Skeletal muscle tissue (tissue), 4 donors: ENCODE results near the gene SPTBN4. TPM values are rescaled to one million over a fixed set of nuclear protein-coding genes. Genes with fewer than 3 reads are reported as not detected.
A peak's percentile ranks its signal among the peaks of the same experiment; 100 is the strongest.

Experiments used
- H3K27ac ChIP-seq: one replicate; pipeline ENCODE4 v1.7.0; 2013; ENCODE audit warnings: mild to moderate bottlenecking, low read depth, low read length, inconsistent platforms
- H3K27me3 ChIP-seq, 3 donors: one replicate each; pipeline ENCODE4 v1.7.0; 2013; ENCODE audit warnings: low read length in 3 of 3; ENCODE audit not compliant: control insufficient read depth in 3 of 3, insufficient read depth in 3 of 3
- H3K36me3 ChIP-seq, 3 donors: one replicate each; pipeline ENCODE4 v1.7.0; 2013; ENCODE audit warnings: low read length in 3 of 3; ENCODE audit not compliant: control insufficient read depth in 3 of 3, insufficient read depth in 3 of 3
- H3K4me1 ChIP-seq, 3 donors: one replicate each; pipeline ENCODE4 v1.7.0; 2013; ENCODE audit warnings: low read length in 3 of 3, mild to moderate bottlenecking in 3 of 3; ENCODE audit not compliant: control insufficient read depth in 3 of 3, insufficient read depth in 3 of 3
- H3K4me3 ChIP-seq, 3 donors: one replicate each; pipeline ENCODE4 v1.7.0; 2013; ENCODE audit warnings: low read length in 3 of 3
- H3K9ac ChIP-seq, 3 donors: one replicate each; pipeline ENCODE4 v1.7.0; 2013; ENCODE audit warnings: low read length in 3 of 3, mild to moderate bottlenecking in 3 of 3, moderate library complexity in 2 of 3, low read depth in 1 of 3
- H3K9me3 ChIP-seq, 3 donors: one replicate each; pipeline ENCODE4 v1.7.0; 2013; ENCODE audit warnings: low read length in 3 of 3; ENCODE audit not compliant: control insufficient read depth in 3 of 3
- total RNA-seq: library from RNA; depleted of rRNA; stranded (reverse); fragments of >200 nt; gene quantifications from one replicate; pipeline ENCODE4 v1.2.3, GENCODE V29; 2014
- donor health status: Osteomylitis.

The SPTBN4 gene
- total RNA-seq, 1 donor from 2014 or later = 0.52 TPM

- Histone ChIP-seq H3K27me3 (peaks cover 3 to 7% (median 6%) of the 10 kb centered on the region in 3 donors), H3K4me3 (no peak overlapping the region), H3K9me3 (no peaks in the 10 kb centered on the region), H3K36me3 (no peaks in the 10 kb centered on the region), H3K27ac (no peak overlapping the region), H3K4me1 (peaks cover 0 to 3% (median 0%) of the 10 kb centered on the region in 3 donors), H3K9ac (no peak overlapping the region)
Observed at GRCh38 chr19:40523322-40524047, 56.7 kb downstream of the SPTBN4 start.

DNA sequence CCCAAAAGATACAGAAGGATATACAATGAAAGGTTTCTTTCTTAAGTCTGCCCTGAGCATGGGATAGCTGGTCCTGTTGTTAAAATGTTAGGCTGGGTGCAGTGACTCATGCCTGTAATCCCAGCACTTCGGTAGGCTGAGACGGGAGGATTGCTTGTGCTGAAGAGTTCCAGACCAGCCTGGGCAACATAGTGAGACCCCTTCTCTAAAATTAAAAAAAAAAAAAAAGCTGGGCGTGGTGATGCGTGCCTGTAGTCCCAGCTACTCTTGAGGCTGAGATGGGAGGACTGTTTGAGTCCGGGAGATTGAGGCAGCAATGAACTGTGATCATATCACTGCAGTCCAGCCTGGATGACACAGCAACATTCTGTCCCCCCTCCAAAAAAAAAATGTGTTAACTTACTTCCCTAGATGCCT is 57.3 kb downstream of the SPTBN4 start:
- H3K27ac ChIP-seq = no peak overlapping the region
- H3K4me3 ChIP-seq = no peak overlapping the region
- H3K9me3 ChIP-seq = no peaks in the 10 kb centered on the region
- no peak overlapping the region for H3K9ac ChIP-seq
- no peaks in the 10 kb centered on the region for H3K36me3 ChIP-seq
- peaks cover 3 to 7% (median 6%) of the 10 kb centered on the region in 3 donors for H3K27me3 ChIP-seq
- H3K4me1 ChIP-seq = peaks cover 0 to 3% (median 0%) of the 10 kb centered on the region in 3 donors

DNA sequence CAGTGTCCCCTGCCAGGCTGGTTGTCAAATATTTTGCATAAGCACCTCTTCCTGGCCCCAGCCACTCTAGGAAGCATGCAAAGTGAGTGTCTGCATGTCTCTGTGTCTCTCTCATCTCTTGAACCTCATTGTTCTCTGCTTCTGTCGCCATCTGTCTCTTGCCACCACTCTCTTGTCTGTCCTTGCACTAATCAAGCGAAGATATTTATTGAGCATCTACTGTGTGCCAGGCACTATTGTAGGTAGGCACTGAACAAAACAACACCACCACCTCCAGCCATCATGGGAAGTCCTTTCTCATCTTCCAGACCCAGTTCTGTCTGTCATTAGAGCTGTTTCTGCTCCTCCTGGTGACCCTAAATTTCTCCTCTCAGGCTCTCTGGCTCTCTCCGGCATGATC is 57.9 kb downstream of the SPTBN4 start:
- H3K4me3 ChIP-seq = no peak overlapping the region
- H3K4me1 ChIP-seq = peaks cover 4 to 5% (median 4%) of the 10 kb centered on the region in 3 donors
- H3K9me3 ChIP-seq = no peaks in the 10 kb centered on the region
- no peaks in the 10 kb centered on the region for H3K36me3 ChIP-seq
- no peak overlapping the region for H3K27ac ChIP-seq
- no peak overlapping the region for H3K9ac ChIP-seq
- peaks cover 2 to 8% (median 3%) of the 10 kb centered on the region in 3 donors for H3K27me3 ChIP-seq

DNA sequence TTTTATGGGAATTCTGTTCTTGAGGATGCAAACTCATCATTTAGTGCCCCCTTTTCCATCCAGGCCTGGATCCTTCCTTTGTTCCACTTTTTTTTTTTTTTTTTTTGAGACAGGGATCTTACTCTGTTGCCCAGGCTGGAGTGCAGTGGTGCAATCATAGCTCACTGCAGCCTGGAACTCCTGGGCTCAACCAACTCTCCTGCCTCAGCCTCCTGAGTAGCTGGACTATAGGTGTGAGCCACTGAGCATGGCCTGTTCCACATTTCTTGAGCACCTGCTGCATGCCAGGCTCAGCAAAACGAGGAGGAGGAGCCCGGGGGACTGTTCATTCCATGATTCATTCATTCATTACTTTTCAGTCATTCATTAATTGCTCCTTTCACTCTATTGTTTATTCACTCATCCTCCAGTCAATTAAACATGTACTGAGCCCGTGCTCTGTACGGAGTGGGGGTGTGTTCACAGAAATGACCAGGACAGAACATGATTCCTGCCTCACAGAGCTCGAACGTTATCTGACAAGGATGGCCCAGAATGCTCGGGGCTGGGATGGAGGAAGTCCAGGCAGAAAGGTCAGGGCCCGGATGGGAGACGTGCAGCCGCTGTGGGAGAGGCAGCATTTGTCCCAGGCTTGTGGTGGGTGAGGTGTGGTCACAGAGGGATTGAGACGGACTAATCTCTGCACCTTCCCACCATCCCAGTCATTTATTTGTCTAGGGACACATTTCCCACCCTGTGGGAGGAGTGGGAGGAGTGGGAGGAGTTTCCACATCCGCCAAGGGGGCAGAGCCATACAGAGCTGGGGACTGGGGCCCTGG is 58.6 kb downstream of the SPTBN4 start:
- Histone ChIP-seq H3K27ac (no peak overlapping the region), H3K4me1 (peaks cover 5 to 6% (median 5%) of the 10 kb centered on the region in 3 donors), H3K36me3 (no peaks in the 10 kb centered on the region), H3K9ac (no peak overlapping the region), H3K4me3 (no peak overlapping the region), H3K27me3 (peaks cover 0 to 10% (median 4%) of the 10 kb centered on the region in 3 donors), H3K9me3 (no peaks in the 10 kb centered on the region)

DNA sequence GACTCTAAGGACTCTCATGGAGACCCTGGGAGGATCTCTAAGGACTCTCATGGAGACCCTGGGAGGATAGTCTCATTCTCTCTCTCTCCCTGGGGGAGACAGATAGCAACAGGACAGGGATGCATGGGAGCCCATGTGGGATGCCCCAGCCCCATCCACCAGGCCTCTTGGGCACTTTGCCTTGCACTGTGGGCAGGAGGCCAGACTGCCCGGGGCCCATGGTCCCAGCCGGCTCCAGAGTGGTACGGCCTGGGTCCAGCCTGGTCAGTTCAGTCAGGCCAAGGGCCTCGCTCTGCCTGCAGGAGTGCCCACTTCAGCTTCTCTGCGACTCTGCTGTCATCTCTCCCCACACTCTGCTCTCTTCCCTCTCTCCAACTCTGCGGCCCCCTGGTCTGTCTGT is 61.3 kb downstream of the SPTBN4 start:
- H3K9me3 ChIP-seq = no peaks in the 10 kb centered on the region
- no peak overlapping the region for H3K27ac ChIP-seq
- H3K9ac ChIP-seq = no peak overlapping the region
- no peak overlapping the region for H3K4me3 ChIP-seq
- H3K4me1 ChIP-seq = peaks cover 5 to 6% (median 5%) of the 10 kb centered on the region in 3 donors
- H3K27me3 ChIP-seq = peaks cover 0 to 9% (median 4%) of the 10 kb centered on the region in 3 donors
- no peaks in the 10 kb centered on the region for H3K36me3 ChIP-seq

- Histone ChIP-seq H3K9ac (no peak overlapping the region), H3K9me3 (no peaks in the 10 kb centered on the region), H3K4me3 (peak overlapping the region in 2 of 3 donors; percentile 56 to 67), H3K4me1 (peaks cover 5 to 6% (median 5%) of the 10 kb centered on the region in 3 donors), H3K27me3 (peaks cover 0 to 9% (median 4%) of the 10 kb centered on the region in 3 donors), H3K36me3 (no peaks in the 10 kb centered on the region), H3K27ac (no peak overlapping the region)
Observed at GRCh38 chr19:40528533-40529092, 61.8 kb downstream of the SPTBN4 start.

GRCh38 chr19:40529093-40529954 is 62.5 kb downstream of the SPTBN4 start:
- Histone ChIP-seq H3K4me1 (peaks cover 5 to 6% (median 5%) of the 10 kb centered on the region in 3 donors), H3K27ac (no peak overlapping the region), H3K9me3 (no peaks in the 10 kb centered on the region), H3K4me3 (peak overlapping the region; percentile 56 to 67 (median 56)), H3K9ac (peak overlapping the region in 1 of 3 donors; percentile 64), H3K36me3 (peaks cover 0 to 3% (median 2%) of the 10 kb centered on the region in 3 donors), H3K27me3 (peaks cover 0 to 9% (median 4%) of the 10 kb centered on the region in 3 donors)

DNA sequence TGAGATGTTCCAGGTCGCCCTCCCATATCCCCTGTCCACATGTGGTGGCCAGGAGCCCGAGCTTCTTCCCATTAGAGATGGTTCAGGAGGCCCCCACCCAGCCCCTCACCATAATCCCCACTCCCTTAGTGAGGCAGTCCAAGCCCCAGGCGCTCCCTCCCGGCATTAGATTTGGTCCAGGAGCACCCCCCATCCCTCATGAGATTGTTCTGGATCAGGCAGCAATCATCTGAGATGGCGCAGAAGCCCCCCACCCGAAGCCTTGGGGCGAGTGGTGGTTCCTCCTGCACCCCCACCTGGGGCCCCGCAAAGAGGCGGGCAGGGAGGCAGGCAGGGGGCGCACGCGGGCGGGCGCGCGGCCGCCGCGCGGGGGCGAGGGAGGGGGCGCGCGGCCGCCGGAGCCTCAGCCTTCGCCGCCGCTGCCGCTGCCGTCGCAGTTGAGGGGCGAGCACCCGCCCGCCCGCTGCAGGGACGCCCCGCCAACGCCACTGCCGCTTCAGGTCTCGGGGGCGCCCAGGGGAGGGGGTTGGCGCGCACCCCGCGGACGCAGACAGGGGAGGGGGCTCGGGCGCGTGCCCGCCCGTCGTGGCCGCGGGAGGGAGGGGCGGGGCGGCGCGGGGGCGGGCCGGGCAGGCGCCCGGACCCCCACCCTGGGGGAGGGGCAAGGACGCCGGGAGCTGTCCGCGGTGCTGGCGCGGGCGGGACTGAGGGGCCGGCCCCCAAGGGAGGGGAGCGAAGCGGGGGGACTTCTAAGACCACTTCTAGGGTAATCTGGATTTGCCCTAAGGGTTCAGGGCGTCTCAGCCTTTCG is 63.5 kb downstream of the SPTBN4 start:
- Histone ChIP-seq H3K36me3 (peaks cover 0 to 6% (median 4%) of the 10 kb centered on the region in 3 donors), H3K9ac (no peak overlapping the region), H3K4me1 (peaks cover 5 to 6% (median 5%) of the 10 kb centered on the region in 3 donors), H3K27me3 (peaks cover 0 to 9% (median 4%) of the 10 kb centered on the region in 3 donors), H3K27ac (no peak overlapping the region), H3K9me3 (no peaks in the 10 kb centered on the region), H3K4me3 (no peak overlapping the region)
